Ectodermal cell (in vitro differentiated cells): ENCODE results near the gene KCNQ1.

Source experiments
- H3K27ac ChIP-seq: 2 replicates; pipeline ENCODE4 v1.7.0; 2013; ENCODE audit warnings: mild to moderate bottlenecking, low read depth, low read length; ENCODE audit not compliant: insufficient read depth, poor library complexity, severe bottlenecking
- H3K27me3 ChIP-seq: 2 replicates; pipeline ENCODE4 v1.7.0; 2013; ENCODE audit warnings: mild to moderate bottlenecking, low read length; ENCODE audit not compliant: insufficient read depth, control insufficient read depth, poor library complexity, severe bottlenecking
- H3K36me3 ChIP-seq: one replicate; pipeline ENCODE4 v1.7.0; 2013; ENCODE audit warnings: low read length; ENCODE audit not compliant: control insufficient read depth, insufficient read depth
- H3K4me1 ChIP-seq: one replicate; pipeline ENCODE4 v1.7.0; 2013; ENCODE audit warnings: low read length; ENCODE audit not compliant: control insufficient read depth, insufficient read depth
- H3K4me3 ChIP-seq: 2 replicates; pipeline ENCODE4 v1.7.0; 2013; ENCODE audit warnings: low read depth, low read length, control low read depth; ENCODE audit not compliant: insufficient read depth
- H3K9me3 ChIP-seq: 2 replicates; pipeline ENCODE4 v1.7.0; 2013; ENCODE audit warnings: mild to moderate bottlenecking, low read length, moderate library complexity; ENCODE audit not compliant: control insufficient read depth
- WGBS, 2 experiments: methylation state at CpG; one replicate each; pipeline ENCODE4 v1.1.7; 2013; ENCODE audit warnings: missing lambda C conversion rate in 2 of 2; 5-methylcytosine and 5-hydroxymethylcytosine counted together

The KCNQ1 gene

DNA sequence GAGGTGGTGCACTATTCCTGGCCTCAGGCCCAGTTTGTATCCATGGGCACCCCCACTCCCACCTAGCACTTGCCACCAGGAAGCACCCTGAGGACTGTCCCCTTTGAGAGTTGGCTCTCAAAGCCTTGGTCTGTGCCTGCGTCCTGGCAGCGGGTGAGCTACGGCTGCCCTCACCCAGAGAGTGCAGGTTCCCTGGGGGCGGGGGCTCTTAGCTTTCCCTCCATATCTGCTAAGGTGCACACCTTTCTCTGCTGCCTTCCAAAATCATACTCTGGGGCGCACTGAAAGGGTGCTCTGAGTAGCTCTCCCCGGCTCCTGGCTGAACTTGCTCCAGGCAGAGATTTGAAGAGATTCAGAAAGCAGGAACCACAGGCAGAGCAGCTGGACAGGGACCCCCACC, 7.1 kb downstream of the KCNQ1 start:
- H3K36me3 ChIP-seq: no peaks in the 10 kb centered on the region

GRCh38 chr11:2452321-2453012, 7.7 kb downstream of the KCNQ1 start:
- peaks cover 47% of the 10 kb centered on the region for H3K27me3 ChIP-seq
- no peak overlapping the region for H3K27ac ChIP-seq
- no peaks in the 10 kb centered on the region for H3K36me3 ChIP-seq
- H3K4me3 ChIP-seq: no peak overlapping the region
- no peaks in the 10 kb centered on the region for H3K4me1 ChIP-seq
- H3K9me3 ChIP-seq: no peaks in the 10 kb centered on the region
- 52% methylated on average over 20 of the region's 20 CpGs for WGBS, 2 experiments

More for the DNA sequence above, 7.1 kb downstream of the KCNQ1 start:
- Histone ChIP-seq H3K9me3 (no peaks in the 10 kb centered on the region), H3K4me3 (no peak overlapping the region), H3K4me1 (no peaks in the 10 kb centered on the region), H3K27ac (no peak overlapping the region), H3K27me3 (peaks cover 51% of the 10 kb centered on the region)
- 73 to 75% methylated on average over 6 of the region's 6 CpGs for WGBS, 2 experiments

DNA sequence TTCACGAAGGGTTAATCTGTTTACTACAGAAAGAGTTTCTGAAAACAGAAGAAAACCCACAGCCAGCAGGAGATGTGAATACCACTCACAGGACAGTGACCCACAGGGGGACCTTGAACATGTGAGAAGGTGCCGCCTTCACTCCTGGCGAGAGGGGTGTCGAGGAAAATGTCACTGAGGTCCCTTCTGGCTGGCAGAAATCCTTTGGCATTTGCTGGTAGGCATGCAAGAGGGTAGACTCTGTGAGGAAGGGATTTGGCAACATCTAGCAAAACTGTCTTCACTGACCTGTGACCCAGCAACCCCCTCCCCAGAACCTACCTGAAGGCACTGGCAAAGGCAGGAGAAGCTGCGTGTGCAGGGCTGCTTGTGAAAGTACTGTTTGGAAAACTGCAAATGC, 8.6 kb downstream of the KCNQ1 start:
- no peak overlapping the region for H3K4me3 ChIP-seq
- no peaks in the 10 kb centered on the region for H3K9me3 ChIP-seq
- H3K27ac ChIP-seq: no peak overlapping the region
- no peaks in the 10 kb centered on the region for H3K36me3 ChIP-seq
- H3K27me3 ChIP-seq: peaks cover 47% of the 10 kb centered on the region
- H3K4me1 ChIP-seq: no peaks in the 10 kb centered on the region
- 90 to 92% methylated on average over 5 of the region's 5 CpGs for WGBS, 2 experiments

DNA sequence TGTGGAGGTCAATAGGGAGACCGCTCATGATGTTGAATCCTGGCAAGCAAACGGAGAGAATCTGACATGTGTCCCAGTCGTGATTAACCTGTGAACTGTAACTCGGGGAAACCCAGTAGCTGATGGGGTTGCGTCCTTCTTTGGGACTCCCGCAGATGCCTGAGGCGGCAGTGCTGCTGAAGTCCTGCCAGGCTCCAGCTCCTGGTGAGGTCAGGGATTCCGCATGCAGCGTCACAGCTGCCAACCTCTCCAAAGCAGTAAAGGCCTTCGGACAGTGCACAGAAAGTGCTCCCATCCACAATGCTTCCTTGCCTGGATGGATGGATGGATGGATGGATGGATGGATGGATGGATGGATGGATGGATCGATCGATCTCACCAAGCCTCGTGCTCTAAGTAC, 13.5 kb downstream of the KCNQ1 start:
- Histone ChIP-seq H3K27ac (no peak overlapping the region), H3K9me3 (no peaks in the 10 kb centered on the region), H3K27me3 (peaks cover 23% of the 10 kb centered on the region), H3K4me1 (peaks cover 4% of the 10 kb centered on the region), H3K4me3 (no peak overlapping the region), H3K36me3 (no peaks in the 10 kb centered on the region)
- 88 to 90% methylated on average over 13 of the region's 13 CpGs for WGBS, 2 experiments

- Histone ChIP-seq H3K4me3 (no peak overlapping the region), H3K27me3 (peaks cover 22% of the 10 kb centered on the region), H3K4me1 (peaks cover 4% of the 10 kb centered on the region), H3K36me3 (no peaks in the 10 kb centered on the region), H3K9me3 (no peaks in the 10 kb centered on the region), H3K27ac (no peak overlapping the region)
- 86 to 89% methylated on average over 20 of the region's 20 CpGs for WGBS, 2 experiments
Observed at GRCh38 chr11:2459016-2459725, 14.4 kb downstream of the KCNQ1 start.

DNA sequence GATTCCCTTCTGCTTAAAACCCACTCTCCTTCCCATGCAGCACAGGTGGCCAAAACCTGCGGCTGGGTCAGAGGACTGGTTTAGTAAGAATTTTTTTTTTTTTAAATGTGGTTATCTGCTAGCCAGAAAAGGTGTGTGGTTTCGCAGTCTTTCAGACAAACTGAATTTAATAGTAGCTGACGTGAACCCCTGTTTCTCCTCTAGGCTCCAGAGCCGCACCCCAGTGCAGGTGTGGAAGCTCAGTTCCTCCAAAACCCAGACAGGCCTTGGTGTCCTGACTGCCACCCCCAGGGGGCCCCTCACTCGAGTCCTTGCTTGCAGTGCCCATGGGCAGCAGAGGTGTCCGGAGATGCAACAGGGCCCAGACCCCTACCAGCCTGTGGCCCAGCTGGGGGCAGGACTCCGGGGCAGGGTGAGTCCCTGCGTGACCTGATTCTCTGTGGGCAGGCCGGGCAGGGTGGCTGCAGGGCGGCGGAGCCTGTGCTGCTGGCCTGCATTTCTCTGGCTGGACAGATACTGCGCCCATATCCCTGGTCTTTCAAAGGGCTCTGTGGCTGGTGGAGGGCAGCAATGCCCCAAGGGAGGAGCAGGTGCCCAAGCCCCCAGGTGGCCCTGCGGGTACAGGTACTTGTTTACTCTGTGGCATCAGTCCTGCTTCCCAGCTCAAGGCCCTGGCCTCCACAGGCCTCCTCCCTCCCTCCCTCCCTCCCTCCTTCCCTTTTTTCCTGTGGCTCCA, 15.2 kb downstream of the KCNQ1 start:
- no peaks in the 10 kb centered on the region for H3K36me3 ChIP-seq
- 90% methylated on average over 13 of the region's 13 CpGs for WGBS, 2 experiments
- peaks cover 4% of the 10 kb centered on the region for H3K4me1 ChIP-seq
- H3K9me3 ChIP-seq: no peaks in the 10 kb centered on the region
- no peak overlapping the region for H3K27ac ChIP-seq
- H3K27me3 ChIP-seq: peaks cover 18% of the 10 kb centered on the region
- no peak overlapping the region for H3K4me3 ChIP-seq

- Histone ChIP-seq H3K36me3 (no peaks in the 10 kb centered on the region), H3K4me3 (no peak overlapping the region), H3K27ac (no peak overlapping the region), H3K9me3 (no peaks in the 10 kb centered on the region), H3K27me3 (peaks cover 18% of the 10 kb centered on the region), H3K4me1 (peaks cover 4% of the 10 kb centered on the region)
- 88 to 90% methylated on average over 15 of the region's 15 CpGs for WGBS, 2 experiments
Observed at GRCh38 chr11:2460540-2461252, 15.9 kb downstream of the KCNQ1 start.

- Histone ChIP-seq H3K4me3 (no peak overlapping the region), H3K27me3 (peaks cover 15% of the 10 kb centered on the region), H3K27ac (no peak overlapping the region), H3K4me1 (peaks cover 4% of the 10 kb centered on the region), H3K36me3 (no peaks in the 10 kb centered on the region), H3K9me3 (no peaks in the 10 kb centered on the region)
- WGBS, 2 experiments: 90 to 91% methylated on average over 17 of the region's 17 CpGs
Observed at GRCh38 chr11:2461253-2461955, 16.6 kb downstream of the KCNQ1 start.

GRCh38 chr11:2461956-2462542, 17.2 kb downstream of the KCNQ1 start:
- peaks cover 15% of the 10 kb centered on the region for H3K27me3 ChIP-seq
- H3K9me3 ChIP-seq: no peaks in the 10 kb centered on the region
- WGBS, 2 experiments: 93% methylated on average over 14 of the region's 14 CpGs
- no peak overlapping the region for H3K4me3 ChIP-seq
- no peaks in the 10 kb centered on the region for H3K36me3 ChIP-seq
- H3K27ac ChIP-seq: no peak overlapping the region
- peaks cover 4% of the 10 kb centered on the region for H3K4me1 ChIP-seq
